GM21526 (cell line): ENCODE results near the gene CCSER1.
"Not testable (repeated sequence)": the region's sequence is repeated elsewhere in the genome, so short reads cannot be mapped to it uniquely, and the experiment has no call there.

ENCODE experiments used
- ATAC-seq: cut with Tn5 transposase; IDR thresholded peaks from one replicate; pipeline ENCODE4 v1.9.1; 2021; ENCODE audit warnings: moderate library complexity; ENCODE audit not compliant: unreplicated experiment, low FRiP score

Gene CCSER1

DNA sequence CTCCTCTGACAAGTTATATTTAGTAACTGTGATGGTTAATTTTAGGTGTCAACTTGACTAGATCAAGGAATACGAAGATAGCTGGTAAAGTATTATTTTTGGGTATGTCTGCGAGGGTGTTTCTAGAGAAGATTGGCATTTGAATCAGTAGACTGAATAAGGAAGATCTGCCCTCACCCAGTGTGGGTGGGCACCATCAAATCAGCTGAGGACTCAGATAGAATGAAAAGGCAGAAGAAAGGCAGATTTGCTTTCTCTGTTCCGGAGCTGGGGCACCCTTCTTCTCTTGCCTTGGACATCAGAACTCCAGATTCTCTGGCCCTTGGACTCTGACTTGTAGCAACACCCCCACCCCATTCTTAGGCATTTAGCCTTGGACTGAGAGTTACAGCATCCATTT lies 981.6 kb downstream of the CCSER1 start:
- no peak for ATAC-seq

DNA sequence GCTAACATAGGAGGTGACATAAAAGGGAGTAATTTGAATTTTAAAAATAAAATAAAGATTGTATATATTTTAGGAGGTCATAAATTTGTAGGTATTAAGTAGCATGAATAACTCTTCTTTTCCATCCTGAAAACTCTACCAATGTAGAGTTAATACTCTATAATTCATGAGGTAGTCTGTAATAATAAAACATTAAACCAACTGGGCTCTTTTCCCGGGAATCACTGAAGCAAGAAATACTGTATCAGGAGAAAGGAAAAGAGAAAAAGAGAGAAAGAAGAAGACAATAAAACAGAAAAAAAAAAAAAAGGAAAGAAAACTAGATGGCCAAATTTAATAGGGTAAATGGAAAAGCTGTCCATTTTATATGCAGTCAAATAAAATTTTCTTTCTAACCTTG lies 984.4 kb downstream of the CCSER1 start:
- ATAC-seq: no peak

DNA sequence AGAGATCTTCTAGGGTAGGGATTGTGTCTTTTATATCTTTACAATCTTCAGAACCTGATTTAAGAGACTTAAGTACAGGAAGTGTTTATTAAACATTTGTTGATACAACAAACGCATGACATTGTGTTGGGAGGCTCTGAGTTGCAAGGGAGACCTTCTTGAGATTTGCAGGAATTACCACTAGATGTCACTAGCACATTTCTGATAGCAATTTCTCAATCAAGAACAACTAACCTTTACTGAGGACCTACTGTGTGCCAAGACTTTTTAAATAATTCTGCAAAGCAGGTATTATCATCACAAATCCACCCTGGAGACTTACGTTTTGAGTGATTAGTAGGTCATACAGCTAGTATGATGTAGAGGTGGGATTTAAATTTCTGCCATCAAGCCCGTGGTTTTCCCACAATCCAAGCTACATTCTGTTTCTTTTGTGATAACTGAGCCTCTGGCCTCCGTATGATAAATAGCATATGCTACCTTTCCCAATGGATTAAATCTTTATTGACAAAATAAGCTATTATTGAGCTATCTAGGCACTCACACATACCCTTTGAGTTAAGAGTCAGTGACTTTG lies 986.0 kb downstream of the CCSER1 start:
- no peak for ATAC-seq

DNA sequence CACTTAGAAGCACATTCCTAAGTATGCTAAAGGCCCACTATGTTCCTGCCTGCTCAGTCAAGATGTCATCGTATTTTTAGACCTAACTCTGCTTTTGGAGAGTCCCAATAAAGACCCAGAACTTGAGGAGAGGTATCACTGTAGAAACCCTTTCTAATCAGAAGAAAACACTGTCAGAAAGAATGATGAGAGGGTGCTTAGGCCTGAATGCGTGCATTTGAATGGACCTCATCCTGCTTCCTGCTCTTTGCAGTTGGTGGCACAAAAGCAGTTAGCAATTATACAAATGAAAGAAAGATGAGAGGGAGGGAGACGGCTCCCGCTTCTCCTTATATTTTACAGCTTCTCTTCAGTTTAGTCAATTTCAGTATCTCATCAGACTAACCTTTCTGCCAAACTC lies 987.2 kb downstream of the CCSER1 start:
- no peak for ATAC-seq

DNA sequence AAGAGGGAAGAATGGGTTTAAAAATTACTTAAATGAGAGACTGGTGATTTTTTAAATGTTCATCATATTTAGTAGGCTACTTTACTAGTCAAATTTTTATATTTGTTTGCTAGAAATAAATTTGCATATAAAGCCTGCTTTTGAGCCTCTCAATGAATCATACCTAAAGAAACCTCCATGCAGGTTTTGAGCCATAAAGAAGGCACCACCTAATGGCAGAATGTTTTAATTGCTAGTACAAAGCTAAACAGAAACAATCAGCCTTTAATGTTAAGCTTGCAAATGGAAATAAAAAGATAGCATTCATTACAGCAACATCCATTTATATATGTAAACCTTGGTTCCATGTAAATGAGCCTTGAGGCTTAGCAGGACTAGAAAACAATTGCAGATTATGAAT lies 989.7 kb downstream of the CCSER1 start:
- ATAC-seq: no peak

DNA sequence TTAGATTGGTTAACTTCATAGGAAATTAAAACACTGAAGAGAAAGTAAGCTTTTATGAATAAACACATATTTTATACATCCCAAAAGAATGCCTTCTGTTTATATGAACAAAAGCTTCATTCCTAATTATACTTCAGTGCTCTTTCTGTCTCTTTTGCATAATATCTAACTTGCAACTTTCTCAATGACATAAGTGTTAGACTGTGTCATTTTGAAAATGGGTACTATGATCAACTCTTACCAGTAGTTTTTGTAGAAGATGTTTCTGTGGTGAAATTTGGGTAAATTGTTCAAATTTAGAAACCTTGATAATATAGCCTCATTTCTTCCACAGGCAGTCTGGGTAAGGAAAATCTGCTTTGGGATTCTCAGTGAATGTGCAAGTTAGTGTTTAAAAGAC lies 991.4 kb downstream of the CCSER1 start:
- no peak for ATAC-seq

DNA sequence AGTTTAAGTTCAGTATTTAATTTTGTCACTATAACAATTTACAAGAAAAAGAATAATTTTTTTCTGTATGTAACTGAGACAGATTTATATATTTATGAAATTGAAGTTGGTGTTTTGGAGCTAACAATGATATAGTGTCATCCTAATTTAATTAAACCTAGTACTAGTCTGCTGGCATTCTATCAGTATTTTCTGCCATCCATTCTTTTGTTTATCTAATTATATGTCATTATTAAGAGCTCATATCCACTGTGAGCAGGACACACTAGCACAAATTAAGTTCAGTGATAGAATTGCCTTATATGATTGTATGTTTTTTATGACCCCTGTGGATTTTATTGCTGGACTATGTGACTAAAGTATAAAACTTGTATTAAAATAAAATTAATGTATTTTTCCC lies 996.5 kb downstream of the CCSER1 start:
- ATAC-seq: no peak

DNA sequence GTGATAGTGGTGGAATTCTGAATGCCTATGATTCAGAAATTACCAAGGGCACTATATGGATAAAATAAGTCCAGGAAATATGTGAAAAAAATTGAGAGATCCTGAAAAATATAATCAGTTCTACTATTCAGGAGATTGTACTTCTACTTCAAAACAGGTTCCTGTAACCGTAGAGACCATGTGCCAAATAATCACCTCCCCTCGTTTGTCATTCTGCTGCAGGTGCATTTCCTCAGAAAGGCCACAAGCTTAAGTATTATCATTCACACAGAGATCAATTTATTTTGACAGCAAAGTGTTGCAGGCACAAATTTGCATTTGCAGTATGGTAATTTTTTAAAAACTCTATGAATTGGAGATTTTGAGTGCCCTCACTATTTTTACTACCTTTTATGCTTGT lies 1000.0 kb downstream of the CCSER1 start:
- no peak for ATAC-seq

DNA sequence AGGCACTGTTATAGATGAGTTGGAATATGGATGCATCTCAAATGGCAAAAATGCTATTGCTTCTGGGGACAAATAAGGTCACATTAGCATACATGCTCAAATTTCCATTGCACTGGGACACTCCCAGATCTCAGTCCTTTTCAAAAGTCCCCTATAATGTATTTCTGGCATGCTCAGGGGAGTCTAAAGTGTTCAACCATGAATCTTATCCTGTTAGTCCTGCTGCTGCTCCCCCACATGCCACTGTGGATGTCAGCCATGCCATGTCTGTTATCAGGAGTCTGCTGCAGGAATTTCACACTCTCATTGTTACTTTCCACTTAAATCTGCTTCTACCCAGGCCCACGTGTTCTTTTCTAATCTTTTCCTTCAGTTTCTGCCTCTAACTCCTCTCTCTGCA lies 1000.6 kb downstream of the CCSER1 start:
- ATAC-seq: no peak

DNA sequence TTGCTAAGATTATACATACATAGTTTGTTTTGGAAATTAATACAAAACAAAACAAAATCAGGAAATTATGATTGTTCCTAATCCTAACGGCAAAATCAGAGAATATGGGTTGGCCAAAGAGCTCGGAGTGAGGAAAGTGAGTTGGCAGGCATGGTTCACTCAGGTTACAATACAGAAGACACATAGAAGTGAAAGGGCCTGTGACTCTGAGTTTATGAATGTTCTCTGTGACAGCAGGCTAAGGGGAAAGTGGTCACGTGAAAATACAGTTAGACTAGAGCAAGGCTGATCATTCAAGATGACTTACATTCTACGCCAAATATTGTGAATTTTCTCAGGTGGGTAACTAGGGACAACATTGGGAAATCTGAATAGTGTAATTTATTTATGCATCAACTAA lies 1001.3 kb downstream of the CCSER1 start:
- ATAC-seq: no peak

DNA sequence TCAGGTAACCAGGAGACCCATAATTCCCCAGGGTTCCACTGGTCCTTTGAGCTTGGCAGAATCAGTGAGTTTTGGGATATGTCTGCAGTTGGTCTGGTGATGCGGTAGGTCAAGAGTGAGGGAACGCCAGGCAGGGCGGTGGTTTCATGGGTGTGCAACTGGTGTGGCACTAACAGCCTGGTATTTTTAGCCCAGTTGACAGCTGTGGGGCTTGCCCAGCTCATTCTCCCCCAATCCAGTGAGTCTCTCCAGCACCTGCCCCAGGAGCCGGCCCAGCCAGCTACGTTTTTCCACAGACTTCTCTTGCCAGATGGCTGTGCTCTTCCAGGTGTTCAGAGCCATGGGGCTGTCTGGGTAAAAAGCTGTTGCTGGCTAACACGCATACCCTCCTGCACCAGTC lies 1019.9 kb downstream of the CCSER1 start:
- no peak for ATAC-seq

DNA sequence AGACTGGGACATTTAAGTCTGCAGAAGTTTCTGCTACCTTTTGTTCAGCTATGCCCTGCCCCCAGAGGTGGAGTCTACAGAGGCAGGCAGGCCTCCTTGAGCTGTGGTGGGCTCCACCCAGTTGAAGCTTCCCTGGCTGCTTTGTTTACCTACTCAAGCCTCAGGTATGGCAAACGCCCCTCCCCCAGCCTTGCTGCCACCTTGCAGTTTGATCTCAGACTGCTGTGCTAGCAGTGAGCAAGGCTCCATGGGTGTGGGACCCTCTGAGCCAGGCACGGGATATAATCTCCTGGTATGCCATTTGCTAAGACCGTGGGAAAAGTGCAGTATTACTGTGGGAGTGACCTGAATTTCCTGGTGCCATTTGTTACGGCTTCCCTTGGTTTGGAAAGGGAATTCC lies 1026.8 kb downstream of the CCSER1 start:
- not testable (repeated sequence) for ATAC-seq

DNA sequence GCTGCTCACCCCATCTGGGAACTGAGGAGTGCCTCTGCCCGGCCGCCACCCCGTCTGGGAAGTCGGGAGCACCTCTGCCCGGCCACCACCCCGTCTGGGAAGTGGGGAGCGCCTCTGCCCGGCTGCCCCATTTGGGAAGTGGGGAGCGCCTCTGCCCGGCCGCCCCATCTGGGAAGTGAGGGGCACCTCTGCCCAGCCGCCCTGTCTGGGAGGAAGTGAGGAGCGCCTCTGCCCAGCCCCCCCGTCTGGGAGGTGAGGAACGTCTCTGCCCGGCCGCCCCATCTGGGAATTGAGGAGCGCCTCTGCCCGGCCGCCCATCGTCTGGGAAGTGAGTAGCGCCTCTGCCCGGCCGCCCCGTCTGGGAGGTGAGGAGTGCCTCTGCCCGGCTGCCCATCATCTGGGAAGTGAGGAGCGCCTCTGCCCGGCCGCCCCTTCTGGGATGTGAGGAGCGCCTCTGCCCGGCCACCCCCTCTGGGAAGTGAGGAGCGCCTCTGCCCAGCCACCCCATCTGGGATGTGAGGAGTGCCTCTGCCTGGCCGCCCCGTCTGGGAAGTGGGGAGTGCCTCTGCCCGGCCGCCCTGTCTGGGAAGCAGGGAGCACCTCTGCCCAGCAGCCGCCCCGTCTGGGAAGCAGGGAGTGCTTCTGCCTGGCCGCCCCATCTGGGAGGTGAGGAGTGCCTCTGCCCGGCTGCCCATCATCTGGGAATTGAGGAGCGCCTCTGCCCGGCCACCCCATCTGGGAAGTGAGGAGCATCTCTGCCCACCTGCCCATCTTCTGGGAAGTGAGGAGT lies 1040.9 kb downstream of the CCSER1 start:
- not testable (repeated sequence) for ATAC-seq

DNA sequence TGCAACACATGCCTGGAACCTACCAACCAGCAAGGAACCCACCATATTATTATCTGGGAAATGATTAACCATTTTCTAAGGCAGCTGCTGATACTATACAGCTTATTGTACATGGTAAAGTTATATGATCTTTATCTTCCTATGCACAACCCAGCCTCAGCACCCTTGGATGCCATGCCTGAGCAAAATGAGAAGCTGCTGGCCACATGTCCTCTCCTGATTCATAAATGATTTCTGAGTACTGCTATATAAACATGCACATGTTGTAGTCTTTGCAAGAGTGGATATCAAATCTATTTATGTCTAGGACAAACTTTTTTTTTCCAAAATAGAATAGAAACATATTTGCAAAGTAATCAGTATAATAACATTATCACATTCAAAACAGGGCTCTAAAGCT lies 1043.6 kb downstream of the CCSER1 start:
- ATAC-seq: no peak

DNA sequence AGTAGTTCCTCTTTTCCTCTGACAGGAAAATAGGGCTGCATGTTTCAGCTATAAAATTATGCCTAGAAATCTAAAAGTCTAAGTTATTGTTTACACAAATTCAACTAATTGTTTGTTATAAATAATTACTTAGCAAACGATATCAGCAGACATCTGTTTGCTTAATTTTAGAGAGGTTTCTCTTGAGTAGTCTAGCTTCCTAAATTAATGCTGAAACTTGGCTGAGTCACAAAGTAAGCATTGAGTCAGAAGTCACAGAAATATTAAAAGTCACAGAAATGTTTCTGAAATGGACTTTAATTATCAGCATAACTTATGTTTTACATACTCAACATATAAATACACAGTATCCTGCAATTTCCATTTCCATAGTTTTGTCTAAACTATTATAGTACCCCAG lies 1044.0 kb downstream of the CCSER1 start:
- ATAC-seq: no peak

DNA sequence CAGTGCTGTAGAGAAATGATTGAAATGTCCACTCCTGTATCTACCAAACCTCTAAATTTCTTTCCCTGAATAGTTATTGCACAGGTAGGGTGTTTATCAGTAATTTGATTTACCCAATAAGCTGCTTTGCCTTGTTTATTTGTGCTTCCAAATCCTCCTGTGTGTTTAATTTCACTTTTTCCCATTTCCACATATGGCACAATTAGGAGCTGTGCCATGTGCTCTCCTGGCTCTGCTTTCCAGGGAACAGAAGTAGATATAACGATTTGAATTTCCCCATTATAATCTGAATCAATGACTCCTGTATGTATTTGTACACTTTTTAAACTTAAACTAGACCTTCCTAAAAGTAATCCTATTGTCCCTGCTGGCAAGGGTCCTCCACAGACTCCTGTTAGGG lies 1057.9 kb downstream of the CCSER1 start:
- ATAC-seq: not testable (repeated sequence)

DNA sequence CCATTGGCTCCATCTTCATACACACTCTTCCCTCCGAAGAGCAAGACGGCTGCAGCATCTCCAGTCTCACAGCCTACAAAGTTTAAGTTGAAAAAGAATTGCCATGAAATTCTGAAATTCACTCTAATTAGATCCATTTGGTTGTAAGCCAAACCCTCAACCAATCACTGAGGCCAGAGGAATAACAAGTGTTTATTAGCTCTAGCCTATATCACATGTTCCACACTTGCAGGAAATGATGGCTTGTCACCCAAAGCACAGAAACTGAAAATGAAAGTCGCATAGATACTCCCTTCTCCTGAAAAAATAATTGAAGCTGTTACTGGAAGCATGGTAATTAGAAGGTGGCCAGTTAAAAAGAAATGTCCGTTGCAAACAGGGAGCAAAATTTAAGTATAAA lies 1071.8 kb downstream of the CCSER1 start:
- no peak for ATAC-seq

DNA sequence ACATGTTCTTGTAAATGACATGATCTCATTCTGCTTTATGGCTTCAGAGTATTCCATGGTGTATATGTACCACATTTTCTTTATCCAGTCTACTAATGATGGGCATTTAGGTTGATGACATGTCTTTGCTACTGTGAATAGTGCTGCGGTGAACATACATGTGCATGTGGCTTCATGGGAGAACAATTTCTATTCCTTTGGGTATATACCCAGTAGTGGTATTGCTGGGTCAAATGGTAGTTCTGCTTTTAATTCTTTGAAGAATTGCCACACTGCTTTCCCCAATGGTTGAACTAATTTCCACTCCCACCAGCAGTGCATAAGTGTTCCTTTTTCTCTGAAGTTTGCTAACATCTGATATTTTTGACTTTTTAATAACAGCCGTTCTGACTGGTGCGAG lies 1080.3 kb downstream of the CCSER1 start:
- no peak for ATAC-seq

DNA sequence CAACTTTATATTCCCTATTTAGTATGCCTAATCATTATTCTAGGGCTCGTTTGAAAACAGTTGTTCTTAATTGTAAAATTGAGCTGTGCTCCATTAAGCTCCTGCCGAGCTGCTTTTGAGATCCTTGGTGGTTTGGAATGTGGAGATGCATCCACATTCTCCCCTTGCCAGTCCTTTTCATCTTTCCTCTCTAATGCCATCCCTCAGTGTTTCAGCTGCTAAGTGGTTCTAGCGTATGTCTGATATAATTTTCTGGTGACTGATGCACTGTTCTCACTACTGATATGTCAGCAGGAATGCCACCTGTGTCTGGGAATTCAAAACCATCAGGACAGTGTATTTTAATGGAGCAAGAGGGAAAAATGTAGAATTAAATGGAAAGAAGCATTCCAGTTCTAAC lies 1085.0 kb downstream of the CCSER1 start:
- no peak for ATAC-seq

DNA sequence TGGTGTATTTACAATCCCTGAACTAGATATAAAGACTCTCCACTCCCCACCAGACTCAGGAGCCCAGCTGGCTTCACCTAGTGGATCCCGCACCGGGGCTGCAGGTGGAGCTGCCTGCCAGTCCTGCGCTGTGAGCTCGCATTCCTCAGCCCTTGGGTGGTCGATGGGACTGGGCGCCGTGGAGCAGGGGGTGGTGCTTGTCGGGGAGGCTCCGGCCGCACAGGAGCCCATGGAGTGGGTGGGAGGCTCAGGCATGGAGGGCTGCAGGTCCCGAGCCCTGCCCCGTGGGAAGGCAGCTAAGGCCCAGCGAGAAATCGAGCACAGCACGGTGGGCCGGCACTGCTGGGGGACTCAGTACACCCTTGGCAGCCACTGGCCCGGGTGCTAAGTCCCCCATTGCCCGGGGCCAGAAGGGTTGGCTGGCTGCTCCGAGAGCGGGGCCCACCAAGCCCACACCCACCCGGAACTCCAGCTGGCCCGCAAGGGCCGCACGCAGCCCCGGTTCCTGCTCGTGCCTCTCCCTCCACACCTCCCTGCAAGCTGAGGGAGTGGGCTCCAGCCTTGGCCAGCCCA lies 1090.7 kb downstream of the CCSER1 start:
- ATAC-seq: not testable (repeated sequence)

DNA sequence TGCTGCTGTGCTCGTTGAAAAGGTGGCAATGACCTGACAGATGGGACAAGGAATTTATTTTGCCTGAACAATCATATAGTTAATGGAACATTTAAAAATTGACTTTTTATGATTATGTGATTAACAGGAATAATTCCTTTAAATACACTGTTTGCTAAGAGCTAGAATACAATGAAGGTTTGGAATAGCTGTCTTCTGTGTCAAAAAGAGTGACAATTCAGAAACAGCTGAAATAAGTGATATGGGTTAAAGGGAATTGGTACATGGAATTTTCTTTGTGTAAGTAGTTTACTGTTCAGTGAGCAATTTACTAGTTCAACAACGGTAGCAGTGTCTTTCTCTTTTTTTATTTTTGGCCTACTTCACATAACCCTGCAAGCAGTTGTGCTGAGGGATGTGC lies 1093.1 kb downstream of the CCSER1 start:
- no peak for ATAC-seq

DNA sequence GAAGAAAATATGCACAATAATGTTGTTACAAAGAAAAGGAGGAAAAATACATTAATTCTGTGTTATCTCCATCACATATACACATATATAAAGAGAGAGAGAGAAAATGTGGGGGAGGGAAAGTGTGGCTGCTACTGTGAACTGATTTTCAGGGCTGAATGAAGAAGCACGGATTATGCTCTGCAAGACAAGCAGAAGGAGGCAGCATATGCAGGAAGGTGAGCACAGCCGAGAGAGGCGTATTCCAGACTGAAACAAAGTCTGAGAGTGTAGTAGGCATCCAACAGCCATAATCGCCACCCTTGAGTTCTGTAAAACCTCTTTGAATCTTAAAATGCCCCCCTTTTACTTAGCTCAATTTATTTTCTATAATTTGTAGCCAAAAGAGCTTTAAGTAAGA lies 1094.8 kb downstream of the CCSER1 start:
- no peak for ATAC-seq
